Fibroblast of the conjunctiva (primary cell): ENCODE data around the gene GAS2.
"Not testable (repeated sequence)": the region's sequence is repeated elsewhere in the genome, so short reads cannot be mapped to it uniquely, and the experiment has no call there.

Experiments used
- DNase-seq: peaks from one replicate; pipeline ENCODE4 v3.0.0-alpha.2; 2010; ENCODE audit warnings: low read depth

Gene GAS2

DNA sequence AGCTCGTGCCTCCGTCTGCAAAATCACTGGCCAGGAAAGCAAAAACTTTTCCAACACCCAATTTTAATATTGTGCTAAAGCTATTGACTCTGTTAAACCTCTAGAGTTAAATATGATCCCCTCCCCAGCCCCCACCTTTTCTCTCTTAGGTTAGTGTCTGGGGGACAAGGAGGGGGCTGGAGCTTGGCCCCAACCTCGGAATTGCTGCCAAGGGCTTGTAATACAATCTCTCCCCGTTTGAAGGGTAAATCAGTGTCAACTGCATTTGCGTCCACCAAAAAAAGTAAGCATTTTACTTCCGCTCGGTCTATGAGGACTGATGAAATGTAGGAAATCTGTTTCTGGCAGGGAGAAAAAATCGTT lies at the start of gene GAS2:
Gene GAS2, plus strand, starts transcription at position 287 of the 363 bp plus-strand sequence. CDS start 8,259 bp downstream, outside the sequence.
- DNase-seq = no peak

- DNase-seq = no peak
Observed at GRCh38 chr11:22617868-22618267, 48.5 kb upstream of the GAS2 start.

GRCh38 chr11:22624742-22625447 lies 41.5 kb upstream of the GAS2 start:
- peak; percentile 28 for DNase-seq

GRCh38 chr11:22625448-22626287 lies 40.7 kb upstream of the GAS2 start, which contains the start of gene FANCF:
FANCF (minus strand) TSS chr11:22625823; CDS start chr11:22625810, 13 bp downstream.
- peak; percentile 97 for DNase-seq

DNA sequence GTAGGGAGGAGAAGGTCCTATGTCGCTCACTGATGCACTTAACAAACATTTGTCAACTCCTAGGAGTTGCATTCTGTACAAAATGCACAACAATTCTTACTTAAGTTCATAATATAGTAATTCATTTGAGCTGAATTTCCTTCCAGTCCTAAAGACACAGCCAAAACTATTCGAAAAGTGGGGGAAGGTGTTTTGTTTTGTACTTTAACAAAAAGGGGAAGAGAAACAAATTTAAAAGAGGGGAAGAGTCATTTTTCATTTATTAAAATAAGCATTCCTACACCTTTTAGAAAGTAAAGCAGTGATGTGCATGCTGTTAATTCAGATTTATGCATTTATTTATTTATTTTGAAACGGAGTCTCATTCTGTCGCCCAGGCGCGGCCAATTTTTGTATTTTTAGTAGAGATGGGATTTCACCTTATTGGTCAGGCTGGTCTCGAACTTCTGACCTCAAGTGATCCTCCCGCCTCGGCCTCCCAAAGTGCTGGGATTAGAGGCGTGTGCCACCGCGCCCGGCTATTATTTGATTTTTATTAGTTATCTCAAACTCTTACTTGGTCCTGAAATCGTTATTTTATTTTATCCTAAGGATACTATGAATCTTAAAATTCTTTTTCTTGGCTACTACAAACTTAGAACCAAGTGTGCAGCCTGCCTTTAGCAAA lies 39.7 kb upstream of the GAS2 start:
- DNase-seq = no peak

- no peak for DNase-seq
Observed at GRCh38 chr11:22627421-22627820, 39.0 kb upstream of the GAS2 start.

DNA sequence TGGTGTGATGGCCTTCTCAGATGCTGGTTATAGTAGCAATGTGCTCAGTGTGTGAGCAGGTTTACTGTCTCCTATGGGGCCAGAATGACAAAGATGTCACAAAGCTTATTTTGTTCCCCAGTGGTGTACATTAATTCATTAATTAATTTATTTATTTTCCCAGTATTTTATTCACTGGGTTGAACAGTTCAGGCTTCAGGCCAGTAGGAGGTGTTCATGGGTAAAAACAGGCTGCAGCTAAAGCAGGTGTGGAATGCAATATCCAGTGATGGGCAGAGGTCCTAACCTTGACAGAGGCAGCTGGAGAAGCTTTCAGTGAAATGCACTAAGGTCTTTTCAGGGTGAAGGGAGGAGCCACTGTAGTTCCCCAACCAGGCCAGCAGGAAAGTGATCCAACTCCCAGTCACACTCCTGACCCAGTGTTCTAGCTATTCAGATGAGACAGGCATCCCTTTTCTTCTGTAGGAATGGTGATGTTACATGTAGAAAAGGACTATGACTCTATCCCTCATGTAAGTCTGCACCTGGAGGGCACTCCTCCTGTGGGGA lies 33.0 kb upstream of the GAS2 start:
- no peak for DNase-seq

GRCh38 chr11:22634897-22635629 lies 31.3 kb upstream of the GAS2 start:
- no peak for DNase-seq

- DNase-seq = no peak
Observed at GRCh38 chr11:22635689-22636088, 30.7 kb upstream of the GAS2 start.

GRCh38 chr11:22640862-22641261 lies 25.5 kb upstream of the GAS2 start:
- no peak for DNase-seq

DNA sequence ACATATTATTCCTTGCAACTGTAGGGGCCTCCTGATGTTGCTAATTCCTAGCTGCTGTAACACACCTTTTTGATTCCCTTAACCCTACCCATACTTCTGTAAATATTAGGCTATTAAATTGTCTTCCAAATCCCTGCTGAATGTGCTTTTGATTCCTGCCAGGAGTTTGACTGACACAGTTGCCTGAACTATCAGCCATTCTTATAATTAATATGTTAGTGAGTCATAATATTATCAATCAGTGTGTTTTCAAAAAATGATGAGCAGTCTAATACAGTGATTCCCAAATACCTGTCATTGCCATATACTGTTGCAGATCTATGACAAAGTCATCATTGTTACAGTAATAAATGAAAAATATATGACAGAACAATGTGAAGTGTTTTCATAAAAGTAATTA lies 24.9 kb upstream of the GAS2 start:
- no peak for DNase-seq

GRCh38 chr11:22652346-22652745 lies 14.1 kb upstream of the GAS2 start:
- DNase-seq = not testable (repeated sequence)

GRCh38 chr11:22656130-22656529 lies 10.3 kb upstream of the GAS2 start:
- peak; percentile 71 for DNase-seq

DNA sequence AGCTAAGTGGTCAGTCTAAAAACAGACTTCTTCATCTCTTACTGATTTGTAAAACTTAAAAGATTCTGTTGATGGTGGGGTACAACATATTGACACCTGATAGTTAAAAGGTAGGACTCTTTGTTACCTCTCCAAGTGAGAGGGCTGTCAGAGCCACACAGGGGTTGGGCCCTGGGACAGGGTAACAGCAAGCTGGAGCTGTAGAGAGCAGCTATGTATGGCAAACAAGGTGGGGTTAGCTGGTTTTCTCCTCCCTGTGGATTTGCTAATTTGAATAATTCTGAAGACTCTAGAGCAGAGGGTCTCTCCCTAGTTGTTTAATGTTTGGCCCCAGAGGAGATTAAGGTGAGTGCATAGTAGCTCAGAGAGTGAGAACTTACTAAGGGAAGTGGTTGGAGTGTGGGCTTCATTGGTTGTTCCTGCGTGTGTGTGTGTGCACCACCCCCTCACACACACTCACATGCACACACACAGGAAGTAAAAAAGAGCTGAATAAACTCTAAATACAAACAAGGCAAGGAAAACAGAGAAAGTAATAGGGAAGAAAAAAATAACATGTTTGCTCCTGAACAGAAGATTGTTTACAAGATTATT lies 9.2 kb upstream of the GAS2 start:
- DNase-seq = no peak

DNA sequence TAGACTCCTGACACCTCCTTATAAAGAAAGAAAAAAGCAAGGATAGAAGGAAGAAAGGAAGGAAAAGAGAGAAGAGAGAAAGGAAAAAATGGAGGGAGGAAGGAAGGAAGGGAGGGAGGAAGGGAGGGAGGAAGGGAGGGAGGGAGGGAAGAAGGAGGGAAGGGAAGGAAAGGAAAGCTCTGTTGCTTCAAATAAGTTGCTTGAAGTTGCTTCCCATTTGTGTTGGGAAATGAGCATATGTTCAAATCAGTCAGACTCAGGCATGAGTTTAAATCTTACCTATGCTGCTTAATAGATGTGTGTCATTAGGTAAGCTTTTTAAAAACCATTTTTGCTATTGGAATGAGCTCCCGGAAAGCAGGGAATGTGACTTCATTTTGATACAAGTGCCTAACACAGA lies 6.6 kb upstream of the GAS2 start:
- no peak for DNase-seq

- peak; percentile 6 for DNase-seq
Observed at GRCh38 chr11:22666688-22667439, 453 bp downstream of the GAS2 start.

DNA sequence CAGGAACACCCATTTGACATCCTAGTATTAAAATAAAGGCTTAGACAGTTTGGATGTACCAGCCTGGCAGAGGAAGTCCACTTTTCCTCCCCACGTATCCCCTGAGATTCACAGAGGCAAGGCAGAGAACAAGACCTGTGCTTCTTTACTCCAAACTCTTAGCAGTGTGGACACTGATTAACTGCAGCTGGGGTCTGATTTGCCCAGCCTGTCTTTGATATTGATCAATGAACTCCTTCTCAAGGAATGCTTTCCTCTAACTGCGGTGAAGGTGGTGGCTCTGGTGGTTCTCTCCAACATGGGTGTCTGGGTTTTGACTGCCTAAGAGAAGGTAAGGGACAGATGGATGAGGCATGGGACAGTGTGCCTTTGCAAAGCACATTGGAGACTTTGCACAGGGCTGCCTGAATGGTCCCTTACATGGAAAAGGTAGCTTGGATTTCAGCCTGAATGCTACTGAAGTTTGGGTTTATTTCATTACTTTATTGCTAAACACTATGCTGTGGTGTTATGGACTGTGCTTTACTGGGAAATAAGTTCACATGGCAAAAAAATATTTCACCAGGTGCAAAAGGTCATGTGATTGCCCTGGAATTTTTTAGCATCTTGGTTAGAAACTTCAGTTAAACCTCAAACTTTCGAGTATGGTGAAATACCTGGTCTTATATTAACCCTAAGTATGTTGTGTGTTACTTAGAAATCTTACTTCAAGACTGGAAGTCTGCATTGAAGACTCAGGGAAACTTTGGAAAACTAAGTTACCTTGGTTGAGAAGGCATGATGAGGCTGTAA lies 1.8 kb downstream of the GAS2 start:
- no peak for DNase-seq

DNA sequence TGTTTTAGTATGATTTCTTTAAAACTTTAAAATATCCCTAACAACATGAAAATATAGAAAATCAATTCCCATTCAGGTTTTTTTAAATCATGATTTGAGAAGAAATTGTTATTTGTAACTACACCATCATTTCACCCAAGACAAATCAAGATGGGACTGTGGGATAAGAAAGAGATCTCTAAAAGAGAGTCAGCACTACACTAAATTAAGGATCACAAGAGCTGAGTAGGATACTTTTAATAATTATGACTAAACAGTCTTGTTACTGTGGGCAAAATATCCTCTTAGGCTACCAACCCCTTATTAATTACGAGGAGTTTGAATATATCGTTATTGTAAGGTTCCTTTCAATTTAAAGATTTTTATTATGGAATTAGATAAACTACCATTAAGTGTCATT lies 3.0 kb downstream of the GAS2 start:
- DNase-seq = no peak

- no peak for DNase-seq
Observed at GRCh38 chr11:22670830-22671229, 4.4 kb downstream of the GAS2 start.

DNA sequence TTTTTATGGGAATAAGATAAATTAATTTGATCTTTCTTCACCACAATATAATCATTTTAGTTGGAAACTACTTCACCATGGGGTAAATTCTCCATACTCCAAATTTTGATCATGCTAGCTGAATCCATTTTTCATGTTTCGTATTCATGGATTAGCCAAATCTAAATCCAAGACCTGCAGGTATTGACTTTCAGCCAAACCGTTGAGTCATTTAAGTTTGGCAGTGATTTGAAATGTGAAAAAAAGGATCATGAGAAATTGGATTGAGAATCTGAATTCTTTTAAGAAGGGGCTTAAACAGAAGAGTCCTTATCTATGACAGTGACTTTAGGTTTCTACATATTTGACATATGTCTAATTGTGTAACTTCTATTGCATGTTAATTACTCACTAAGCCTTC lies 5.3 kb downstream of the GAS2 start:
- DNase-seq = no peak
